Kidney (tissue), 14 donors: ENCODE results near the gene TTC27. TPM values are rescaled to one million over a fixed set of nuclear protein-coding genes. Genes with fewer than 3 reads are reported as not detected.
"Not testable (repeated sequence)": the region's sequence is repeated elsewhere in the genome, so short reads cannot be mapped to it uniquely, and the experiment has no call there.

Source experiments
- DNase-seq, 5 donors: peaks; one replicate each; pipeline ENCODE4 v3.0.0-alpha.2; 2013 to 2020
- FAIRE-seq: peaks from 2 replicates; lab custom pipeline; 2012; peaks lifted over from hg19 to GRCh38; lab: Jason Lieb, UNC
- H3K27ac ChIP-seq, 2 donors: one replicate each; pipeline ENCODE4 v1.7.0; 2013; ENCODE audit warnings: low read depth in 2 of 2, low read length in 2 of 2, inconsistent platforms in 1 of 2
- H3K27me3 ChIP-seq: one replicate; pipeline ENCODE4 v1.7.1; 2013; ENCODE audit warnings: low read length, inconsistent platforms; ENCODE audit not compliant: control insufficient read depth, insufficient read depth
- H3K36me3 ChIP-seq, 3 donors: one replicate each; pipeline versions ENCODE4 v1.7.0 to v1.7.1; 2013; ENCODE audit warnings: low read length in 3 of 3, control low read depth in 1 of 3, inconsistent platforms in 1 of 3; ENCODE audit not compliant: insufficient read depth in 3 of 3, control insufficient read depth in 2 of 3
- H3K4me1 ChIP-seq, 3 donors: one replicate each; pipeline versions ENCODE4 v1.7.0 to v1.7.1; 2013; ENCODE audit warnings: low read length in 3 of 3, inconsistent platforms in 1 of 3, low read depth in 1 of 3; ENCODE audit not compliant: control insufficient read depth in 2 of 3, insufficient read depth in 2 of 3
- H3K4me3 ChIP-seq, 3 donors: one replicate each; pipeline versions ENCODE4 v1.7.0 to v1.8.1; 2013; ENCODE audit warnings: low read length in 3 of 3, control low read depth in 1 of 3, inconsistent platforms in 1 of 3
- H3K9ac ChIP-seq, 3 donors: one replicate each; pipeline versions ENCODE4 v1.7.0 to v1.7.1; 2013; ENCODE audit warnings: low read length in 3 of 3, control low read depth in 1 of 3, inconsistent platforms in 1 of 3
- H3K9me3 ChIP-seq, 3 donors: one replicate each; pipeline versions ENCODE4 v1.7.0 to v1.7.1; 2013; ENCODE audit warnings: low read length in 3 of 3, control low read depth in 1 of 3, inconsistent platforms in 1 of 3; ENCODE audit not compliant: control insufficient read depth in 2 of 3, insufficient read depth in 1 of 3
- intact Hi-C: fragments of 100-400 bp; cut with DNase I; formaldehyde crosslinking; loops from one replicate; pipeline ENCODE4 v1.11.1; 2022
- polyA plus RNA-seq: library from polyadenylated mRNA; stranded (reverse); fragments of 350-450 nt; fragmentation: Illumina TruSeq; extraction: RNeasy Lipid Tissue Mini Kit (QIAGEN cat#74804); gene quantifications from one replicate; pipeline ENCODE4 v1.2.3, GENCODE V29; 2014; ENCODE audit warnings: low read depth, low replicate concordance; ENCODE audit not compliant: insufficient read depth
- total RNA-seq: library from RNA; stranded (reverse); fragmentation: NEBNext Ultra II Directional; extraction: Animal tissue kit (Norgen Biotek cat#: 25700); gene quantifications from one replicate; pipeline ENCODE4 v1.2.1, GENCODE V29; 2021
- TF ChIP-seq, protein P1 (sequence below): IDR thresholded peaks from 3 replicates; pipeline ENCODE4 v1.5.1; 2012; ENCODE audit warnings: mild to moderate bottlenecking, moderate library complexity, borderline replicate concordance; ENCODE audit not compliant: insufficient read depth; ENCODE audit errors: extremely low read depth
- donor health status: control.
- donor health status: control.
- donor health status: control.
- donor health status: control.
- donor health status: control.
- donor health status: DM: yes; HTN: yes; CAD: no.
- donor health status: Normal renal cell carcinoma (clear cell type).

TTC27 gene
- total and polyA plus RNA-seq, 2 donors from 2014 or later: 8.0 to 19.7 TPM

DNA sequence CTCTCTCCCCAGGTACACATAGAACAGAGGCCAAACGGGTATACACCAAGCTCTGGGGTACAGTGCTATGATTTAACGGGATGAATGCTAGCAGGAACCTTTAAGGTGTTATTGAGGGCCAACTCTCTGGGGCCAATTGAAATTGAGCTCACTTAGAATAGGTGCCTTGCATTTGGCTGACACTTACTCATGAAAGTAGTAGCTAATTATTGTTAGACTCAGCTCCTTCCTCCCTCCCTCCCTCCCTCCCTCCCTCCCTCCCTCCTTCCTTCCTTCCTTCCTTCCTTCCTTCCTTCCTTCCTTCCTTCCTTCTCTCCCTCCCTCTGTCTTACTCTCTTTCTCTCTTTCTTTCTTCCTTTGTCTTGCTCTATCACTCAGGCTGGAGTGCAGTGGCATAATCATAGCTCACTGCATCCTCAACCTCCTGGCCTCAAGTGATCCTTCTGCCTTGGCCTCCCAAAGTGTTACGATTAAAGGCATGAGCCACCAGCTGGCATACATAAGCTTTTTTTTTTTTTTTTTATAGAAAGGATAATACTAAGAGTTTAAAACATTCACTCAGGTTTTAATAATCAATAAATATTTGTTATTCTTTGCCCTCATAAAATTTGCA is 95.7 kb downstream of the TTC27 start:
- H3K4me3 ChIP-seq: no peak overlapping the region
- H3K9ac ChIP-seq: no peak overlapping the region
- TF ChIP-seq, protein P1, sequence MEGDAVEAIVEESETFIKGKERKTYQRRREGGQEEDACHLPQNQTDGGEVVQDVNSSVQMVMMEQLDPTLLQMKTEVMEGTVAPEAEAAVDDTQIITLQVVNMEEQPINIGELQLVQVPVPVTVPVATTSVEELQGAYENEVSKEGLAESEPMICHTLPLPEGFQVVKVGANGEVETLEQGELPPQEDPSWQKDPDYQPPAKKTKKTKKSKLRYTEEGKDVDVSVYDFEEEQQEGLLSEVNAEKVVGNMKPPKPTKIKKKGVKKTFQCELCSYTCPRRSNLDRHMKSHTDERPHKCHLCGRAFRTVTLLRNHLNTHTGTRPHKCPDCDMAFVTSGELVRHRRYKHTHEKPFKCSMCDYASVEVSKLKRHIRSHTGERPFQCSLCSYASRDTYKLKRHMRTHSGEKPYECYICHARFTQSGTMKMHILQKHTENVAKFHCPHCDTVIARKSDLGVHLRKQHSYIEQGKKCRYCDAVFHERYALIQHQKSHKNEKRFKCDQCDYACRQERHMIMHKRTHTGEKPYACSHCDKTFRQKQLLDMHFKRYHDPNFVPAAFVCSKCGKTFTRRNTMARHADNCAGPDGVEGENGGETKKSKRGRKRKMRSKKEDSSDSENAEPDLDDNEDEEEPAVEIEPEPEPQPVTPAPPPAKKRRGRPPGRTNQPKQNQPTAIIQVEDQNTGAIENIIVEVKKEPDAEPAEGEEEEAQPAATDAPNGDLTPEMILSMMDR: no peak
- no peaks in the 10 kb centered on the region for H3K4me1 ChIP-seq
- intact Hi-C loops: no loop called here
- FAIRE-seq (no peak), DNase-seq (no peak)
- no peaks in the 10 kb centered on the region for H3K9me3 ChIP-seq
- H3K27me3 ChIP-seq: no peaks in the 10 kb centered on the region
- H3K27ac ChIP-seq: no peak overlapping the region
- H3K36me3 ChIP-seq: peaks cover 0 to 2% (median 0%) of the 10 kb centered on the region in 3 donors

DNA sequence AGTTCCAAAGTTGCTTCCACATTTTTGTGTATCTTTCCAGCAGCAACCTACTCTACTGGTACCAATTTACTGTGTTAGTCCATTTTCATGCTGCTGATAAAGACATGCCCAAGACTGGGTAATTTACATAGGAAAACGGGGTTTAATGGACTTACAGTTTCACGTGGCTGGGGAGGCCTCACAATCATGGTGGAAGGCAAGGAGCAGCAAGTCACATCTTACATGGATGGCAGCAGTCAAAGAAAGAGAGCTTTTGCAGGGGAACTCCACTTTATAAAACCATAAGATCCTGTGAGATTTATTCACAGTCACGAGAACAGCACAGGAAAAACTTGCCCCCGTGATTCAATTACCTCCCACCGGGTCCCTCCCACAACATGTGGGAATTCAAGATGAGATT is 98.8 kb downstream of the TTC27 start:
- H3K27ac ChIP-seq, H3K27me3 ChIP-seq, H3K9ac ChIP-seq, DNase-seq, H3K4me1 ChIP-seq, intact Hi-C loops, H3K4me3 ChIP-seq, H3K9me3 ChIP-seq, H3K36me3 ChIP-seq, FAIRE-seq: not testable (repeated sequence)

DNA sequence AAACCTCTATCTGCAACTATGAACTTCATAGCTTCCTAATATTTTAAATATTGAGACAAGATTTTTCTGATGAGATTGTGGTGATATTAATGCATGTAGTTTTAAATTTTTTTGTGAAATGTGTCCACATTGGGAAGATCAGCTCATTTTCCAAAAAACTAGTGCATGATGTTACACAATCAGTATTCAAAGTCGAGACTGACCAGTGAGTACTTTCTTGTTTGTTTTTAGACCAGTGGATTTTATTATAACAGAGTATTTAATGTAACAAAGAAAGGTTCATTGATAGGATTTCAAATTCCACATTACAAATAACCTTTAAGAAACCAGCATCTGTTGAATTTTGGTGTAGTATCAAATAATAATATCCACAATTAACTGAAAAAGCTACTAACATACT is 99.3 kb downstream of the TTC27 start:
- Histone ChIP-seq H3K27me3 (no peaks in the 10 kb centered on the region), H3K9me3 (no peaks in the 10 kb centered on the region), H3K27ac (no peak overlapping the region), H3K4me1 (no peaks in the 10 kb centered on the region), H3K9ac (no peak overlapping the region), H3K36me3 (no peaks in the 10 kb centered on the region), H3K4me3 (no peak overlapping the region)
- TF ChIP-seq, protein P1: no peak
- no peak for FAIRE-seq
- intact Hi-C loops: no loop called here
- no peak for DNase-seq

DNA sequence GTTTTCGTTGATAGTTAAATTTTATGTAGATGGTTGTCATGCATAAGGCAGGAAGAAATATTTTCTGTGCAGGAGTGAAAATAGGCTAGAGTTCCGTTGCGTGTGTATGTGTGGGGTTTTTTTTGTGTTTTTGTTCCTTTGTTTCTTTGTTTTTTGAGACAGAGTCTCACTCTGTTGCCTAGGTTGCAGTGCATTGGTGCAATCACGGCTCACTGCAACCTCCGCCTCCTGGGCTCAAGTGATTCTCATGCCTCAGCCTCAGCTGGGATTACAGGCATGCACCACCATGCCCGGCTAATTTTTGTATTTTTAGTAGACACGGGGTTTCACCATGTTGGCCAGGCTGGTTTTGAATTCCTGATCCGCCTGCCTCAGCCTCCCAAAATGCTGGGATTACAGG is 103.1 kb downstream of the TTC27 start:
- intact Hi-C loops, H3K4me3 ChIP-seq, H3K9ac ChIP-seq, H3K9me3 ChIP-seq, H3K27me3 ChIP-seq, H3K4me1 ChIP-seq, H3K27ac ChIP-seq, FAIRE-seq, H3K36me3 ChIP-seq, DNase-seq: not testable (repeated sequence)
